ENCODE results near the gene GNG12. TPM values are rescaled to one million over a fixed set of nuclear protein-coding genes. Genes with fewer than 3 reads are reported as not detected.

GNG12 gene
- total RNA-seq, 2 donors from 2014 or later, result 77.1 to 131 TPM

DNA sequence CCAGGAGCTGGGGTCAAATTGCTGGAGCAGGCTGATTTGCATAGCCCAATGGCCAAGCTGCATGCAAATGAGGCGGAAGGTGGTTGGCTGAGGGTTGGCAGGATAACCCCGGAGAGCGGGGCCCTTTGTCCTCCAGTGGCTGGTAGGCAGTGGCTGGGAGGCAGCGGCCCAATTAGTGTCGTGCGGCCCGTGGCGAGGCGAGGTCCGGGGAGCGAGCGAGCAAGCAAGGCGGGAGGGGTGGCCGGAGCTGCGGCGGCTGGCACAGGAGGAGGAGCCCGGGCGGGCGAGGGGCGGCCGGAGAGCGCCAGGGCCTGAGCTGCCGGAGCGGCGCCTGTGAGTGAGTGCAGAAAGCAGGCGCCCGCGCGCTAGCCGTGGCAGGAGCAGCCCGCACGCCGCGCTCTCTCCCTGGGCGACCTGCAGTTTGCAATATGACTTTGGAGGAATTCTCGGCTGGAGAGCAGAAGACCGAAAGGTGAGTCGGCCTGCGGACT lies 148.2 kb downstream of the GNG12 start, which contains the start of gene GADD45A:
Gene GADD45A (plus strand): TSS at position 135 of the 491 bp plus-strand sequence. CDS start 294 bp downstream, at position 429.
- TF ChIP-seq, protein P1, sequence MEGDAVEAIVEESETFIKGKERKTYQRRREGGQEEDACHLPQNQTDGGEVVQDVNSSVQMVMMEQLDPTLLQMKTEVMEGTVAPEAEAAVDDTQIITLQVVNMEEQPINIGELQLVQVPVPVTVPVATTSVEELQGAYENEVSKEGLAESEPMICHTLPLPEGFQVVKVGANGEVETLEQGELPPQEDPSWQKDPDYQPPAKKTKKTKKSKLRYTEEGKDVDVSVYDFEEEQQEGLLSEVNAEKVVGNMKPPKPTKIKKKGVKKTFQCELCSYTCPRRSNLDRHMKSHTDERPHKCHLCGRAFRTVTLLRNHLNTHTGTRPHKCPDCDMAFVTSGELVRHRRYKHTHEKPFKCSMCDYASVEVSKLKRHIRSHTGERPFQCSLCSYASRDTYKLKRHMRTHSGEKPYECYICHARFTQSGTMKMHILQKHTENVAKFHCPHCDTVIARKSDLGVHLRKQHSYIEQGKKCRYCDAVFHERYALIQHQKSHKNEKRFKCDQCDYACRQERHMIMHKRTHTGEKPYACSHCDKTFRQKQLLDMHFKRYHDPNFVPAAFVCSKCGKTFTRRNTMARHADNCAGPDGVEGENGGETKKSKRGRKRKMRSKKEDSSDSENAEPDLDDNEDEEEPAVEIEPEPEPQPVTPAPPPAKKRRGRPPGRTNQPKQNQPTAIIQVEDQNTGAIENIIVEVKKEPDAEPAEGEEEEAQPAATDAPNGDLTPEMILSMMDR (IDR thresholded peaks at IDR 0.05), result no peak
- Histone ChIP-seq H3K36me3 (no peaks in the 10 kb centered on the region), H3K4me1 (peaks cover 9% of the 10 kb centered on the region), H3K9ac (ENCODE audit: low read depth in 2 of 2, low read length in 2 of 2) (peak within 1 kb of the TSS; percentile 91 to 95), H3K4me3 (peak within 1 kb of the TSS; percentile 72), H3K27me3 (no peaks in the 10 kb centered on the region), H3K27ac (peak within 1 kb of the TSS; percentile 92), H3K9me3 (no peaks in the 10 kb centered on the region)
- intact Hi-C loops (cut with DNase I), result loop anchor here (5.0 to 10.0 kb wide), 3 partner anchors 72 to 150 kb away; no protein-coding TSS in a partner anchor
- DNase-seq, result peak; percentile 99

DNA sequence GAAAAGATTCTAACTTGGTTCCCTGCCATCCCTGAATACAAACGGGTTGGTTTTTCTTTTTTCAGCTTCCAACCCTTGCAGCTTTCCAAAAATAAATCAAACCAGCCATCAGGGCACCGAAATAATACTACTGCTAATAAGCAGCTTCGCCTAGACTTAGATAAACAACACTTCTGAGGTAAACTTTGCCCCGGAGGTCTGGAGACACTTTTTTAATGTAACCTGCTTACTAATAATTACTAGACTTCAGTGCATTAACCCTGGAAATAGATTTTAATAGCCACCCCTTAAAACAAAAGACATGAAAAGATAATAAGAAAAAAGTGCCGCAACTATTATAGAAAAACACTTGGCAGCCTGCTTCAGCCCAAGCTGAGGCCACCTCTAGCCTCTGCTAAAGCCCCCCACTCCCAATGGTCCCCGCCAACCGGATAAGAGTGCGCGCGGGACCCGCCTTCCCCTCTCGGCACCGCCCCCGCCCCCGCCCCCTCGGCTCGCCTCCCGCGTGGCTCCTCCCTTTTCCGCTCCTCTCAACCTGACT lies 148.7 kb downstream of the GNG12 start:
- peaks cover 9% of the 10 kb centered on the region for H3K4me1 ChIP-seq
- peak overlapping the region in 1 of 2 donors; percentile 10 for H3K9ac ChIP-seq (ENCODE audit: low read depth in 2 of 2, low read length in 2 of 2)
- peak overlapping the region; percentile 92 for H3K27ac ChIP-seq
- TF ChIP-seq, protein P1 (IDR thresholded peaks at IDR 0.05), result no peak
- DNase-seq, result no peak
- H3K9me3 ChIP-seq, result no peaks in the 10 kb centered on the region
- H3K27me3 ChIP-seq, result no peaks in the 10 kb centered on the region
- no peaks in the 10 kb centered on the region for H3K36me3 ChIP-seq
- intact Hi-C loops (cut with DNase I), result loop anchor here (5.0 to 10.0 kb wide), 3 partner anchors 73 to 150 kb away; no protein-coding TSS in a partner anchor
- H3K4me3 ChIP-seq, result peak overlapping the region; percentile 1

DNA sequence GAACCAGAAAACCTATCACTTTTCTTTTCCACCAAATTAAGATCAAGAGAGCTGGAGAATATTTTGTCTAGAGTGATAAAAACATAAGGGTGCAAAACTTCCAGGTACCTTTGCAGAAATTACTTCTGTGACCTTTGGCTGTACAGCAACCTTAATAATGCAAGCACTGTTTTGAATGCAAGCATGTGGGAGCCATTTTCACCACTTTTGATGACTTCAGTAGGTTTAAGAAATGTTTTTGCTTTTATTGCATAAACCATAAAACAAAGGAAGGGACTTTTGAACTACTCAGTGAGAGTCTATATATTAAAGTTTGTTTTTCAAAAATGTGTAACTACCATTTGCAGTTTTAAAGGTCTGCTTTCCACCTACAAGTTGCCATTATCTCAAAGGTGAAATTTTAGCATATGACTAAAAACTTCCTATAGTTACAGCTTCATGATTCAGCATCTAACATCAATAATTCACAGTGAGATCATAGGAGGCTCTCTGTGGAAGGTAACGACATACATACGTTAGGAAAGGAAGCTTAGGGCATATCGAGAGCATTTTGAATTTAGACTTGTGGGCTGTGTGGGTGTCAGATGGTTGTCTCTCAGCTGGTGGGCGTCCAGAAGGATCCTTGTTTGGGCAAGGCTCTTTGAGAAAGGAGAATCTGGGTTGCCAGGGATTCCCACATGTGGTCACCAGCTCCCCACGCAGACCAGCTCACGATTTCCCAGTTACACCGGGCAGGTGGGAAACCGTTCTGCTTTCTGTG lies 149.3 kb downstream of the GNG12 start:
- Histone ChIP-seq H3K36me3 (no peaks in the 10 kb centered on the region), H3K9ac (ENCODE audit: low read depth in 2 of 2, low read length in 2 of 2) (peak overlapping the region in 1 of 2 donors; percentile 10), H3K4me3 (peak overlapping the region; percentile 1), H3K9me3 (no peaks in the 10 kb centered on the region), H3K4me1 (peaks cover 9% of the 10 kb centered on the region), H3K27me3 (no peaks in the 10 kb centered on the region), H3K27ac (peak overlapping the region; percentile 92)
- no peak for DNase-seq
- TF ChIP-seq, protein P1 (IDR thresholded peaks at IDR 0.05), result no peak
- intact Hi-C loops (cut with DNase I), result loop anchor here (10.0 kb wide), 2 partner anchors 119 to 149 kb away; no protein-coding TSS in a partner anchor

DNA sequence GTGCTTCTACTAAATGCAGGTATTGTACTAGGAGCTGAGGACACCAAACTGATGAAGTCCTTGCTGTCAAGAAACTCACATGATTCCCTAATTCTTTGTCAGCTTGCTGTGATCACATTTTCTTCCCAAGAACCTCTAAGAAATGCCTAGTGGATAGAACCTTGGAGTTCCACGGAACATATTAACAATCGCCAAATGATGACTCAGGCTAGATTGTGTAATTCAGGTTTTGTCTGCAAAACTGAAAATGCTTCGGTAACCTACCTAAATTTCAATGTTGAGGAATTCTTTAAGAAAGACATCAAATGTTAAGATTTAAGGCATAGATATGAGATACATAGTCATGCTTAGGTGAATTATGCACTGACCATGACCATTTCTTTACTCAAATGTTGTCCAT lies 150.0 kb downstream of the GNG12 start:
- Histone ChIP-seq H3K4me3 (no peak overlapping the region), H3K9ac (ENCODE audit: low read depth in 2 of 2, low read length in 2 of 2) (no peak overlapping the region), H3K9me3 (no peaks in the 10 kb centered on the region), H3K36me3 (no peaks in the 10 kb centered on the region), H3K27me3 (no peaks in the 10 kb centered on the region), H3K4me1 (peaks cover 9% of the 10 kb centered on the region), H3K27ac (peak overlapping the region; percentile 92)
- intact Hi-C loops (cut with DNase I), result loop anchor here (10.0 kb wide), 2 partner anchors 119 to 149 kb away; no protein-coding TSS in a partner anchor
- TF ChIP-seq, protein P1 (IDR thresholded peaks at IDR 0.05), result no peak
- DNase-seq, result no peak

DNA sequence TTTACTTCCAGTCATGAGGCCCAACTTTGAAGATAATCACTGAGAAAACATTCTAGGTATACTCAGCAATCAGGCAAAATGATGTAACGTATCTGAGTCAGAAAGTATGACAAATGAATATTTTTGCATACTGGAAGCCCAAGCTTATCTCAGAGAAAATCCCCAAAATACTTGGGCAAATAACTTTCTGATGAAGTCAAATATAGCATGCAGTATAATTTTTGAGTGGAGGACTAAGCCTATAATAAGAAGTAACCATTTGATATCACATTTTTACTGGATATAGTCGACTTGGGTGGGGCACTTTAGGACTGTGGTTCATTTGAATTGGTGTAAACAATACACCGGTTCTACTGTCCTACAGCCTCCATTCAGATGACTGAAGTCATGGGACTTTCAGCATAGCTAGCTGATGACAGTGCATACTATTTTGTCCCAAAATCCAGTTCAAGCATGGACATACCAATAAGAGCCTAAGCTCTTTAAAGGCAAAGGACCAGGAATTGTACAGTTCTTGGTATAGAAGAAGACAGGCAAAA lies 150.5 kb downstream of the GNG12 start:
- no peaks in the 10 kb centered on the region for H3K36me3 ChIP-seq
- TF ChIP-seq, protein P1 (IDR thresholded peaks at IDR 0.05), result no peak
- intact Hi-C loops (cut with DNase I), result loop anchor here (10.0 kb wide), 2 partner anchors 118 to 148 kb away; no protein-coding TSS in a partner anchor
- no peaks in the 10 kb centered on the region for H3K9me3 ChIP-seq
- H3K4me1 ChIP-seq, result peaks cover 9% of the 10 kb centered on the region
- no peak overlapping the region for H3K9ac ChIP-seq (ENCODE audit: low read depth in 2 of 2, low read length in 2 of 2)
- H3K27me3 ChIP-seq, result no peaks in the 10 kb centered on the region
- H3K4me3 ChIP-seq, result no peak overlapping the region
- no peak for DNase-seq
- peak overlapping the region; percentile 92 for H3K27ac ChIP-seq
